Stimulated activated CD4-positive, alpha-beta T cell treated with anti-CD3 and anti-CD28 coated beads, Interleukin-4, amount 100 ng/mL, for 1 hour (primary cell): ENCODE data around the gene CHD5.

Experiments
- DNase-seq: peaks from one replicate; pipeline ENCODE4 v3.0.0-alpha.2; 2020

CHD5 gene

DNA sequence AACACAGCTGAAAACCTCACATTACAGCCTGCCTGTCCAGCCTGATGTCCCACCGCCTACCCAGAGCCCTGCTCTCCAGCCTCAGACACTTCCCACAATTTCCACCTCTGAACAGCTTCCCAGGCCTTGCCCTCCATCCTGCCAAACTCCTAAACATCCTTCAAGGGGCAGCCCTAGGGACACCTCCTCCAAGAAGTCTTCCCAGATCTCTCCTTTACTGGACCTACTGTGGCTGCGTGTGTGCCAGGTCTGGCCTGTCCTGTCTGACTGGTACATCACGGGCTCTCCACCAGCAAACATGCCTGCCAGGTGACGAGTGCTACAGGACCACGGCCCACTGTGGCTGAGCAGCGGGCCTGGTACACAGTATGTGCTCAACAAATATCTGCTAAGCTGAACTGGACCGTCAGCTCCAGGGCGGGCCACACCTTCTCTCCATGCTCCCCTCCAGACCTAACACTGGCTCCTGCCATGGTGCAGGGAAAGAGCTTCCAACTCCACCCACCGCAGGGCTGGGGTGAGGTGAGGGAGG is 28.8 kb downstream of the CHD5 start:
- DNase-seq, result no peak

DNA sequence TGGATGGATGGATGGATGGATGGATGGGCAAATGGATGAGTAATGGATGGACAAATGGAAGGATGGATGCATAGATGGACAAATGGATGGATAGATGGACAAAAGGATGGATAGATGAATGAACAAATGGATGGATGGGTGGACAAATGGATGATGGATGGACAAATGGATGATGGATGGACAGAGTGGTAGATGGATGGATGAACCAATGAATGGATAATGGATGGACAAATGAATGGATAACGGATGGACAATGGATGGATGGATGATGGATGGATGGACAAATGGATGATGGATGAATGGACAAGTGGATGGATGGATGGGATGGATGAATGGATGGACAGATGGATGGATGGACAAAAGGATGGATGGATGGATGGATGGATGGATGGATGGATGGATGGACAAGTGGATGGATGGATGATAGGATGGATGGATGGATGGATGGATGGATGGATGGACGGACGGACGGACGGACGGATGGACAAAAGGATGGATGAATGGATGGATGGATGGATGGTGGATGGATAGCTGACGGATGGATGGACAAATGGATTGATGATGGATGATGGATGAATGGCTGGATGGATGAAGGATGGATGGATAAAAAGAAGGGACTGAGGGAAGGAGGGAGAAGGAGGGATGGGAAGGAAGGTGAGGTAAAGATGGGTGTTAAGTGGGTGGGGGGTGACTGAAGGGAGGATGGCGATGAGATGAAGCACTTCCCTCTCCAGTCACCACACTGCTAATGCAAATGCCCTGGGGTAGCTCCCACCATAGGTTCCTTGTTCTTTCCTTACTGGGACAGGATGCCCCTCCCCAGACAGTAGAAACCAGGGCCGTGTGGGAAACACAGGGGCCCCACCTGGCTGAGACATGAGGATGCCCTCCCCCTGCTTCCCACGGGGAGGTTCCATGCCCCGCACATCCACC is 29.8 kb downstream of the CHD5 start:
- no peak for DNase-seq

DNA sequence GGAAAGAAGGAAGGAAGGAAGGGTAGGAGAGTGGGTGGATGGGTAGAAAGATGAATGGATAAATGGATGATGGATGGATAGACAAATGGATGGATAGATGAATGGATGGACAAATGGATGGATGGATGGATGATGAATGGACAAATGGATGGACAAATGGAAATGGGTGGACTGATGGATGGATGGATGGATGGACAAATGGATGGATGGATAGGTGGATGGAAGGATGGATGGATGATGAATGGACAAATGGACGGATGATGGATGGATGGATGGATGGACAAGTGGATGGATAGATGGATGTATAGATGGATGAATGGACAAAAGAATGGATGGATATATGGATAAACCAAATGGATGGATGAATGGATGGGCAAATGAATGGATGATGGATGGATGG is 30.5 kb downstream of the CHD5 start:
- no peak for DNase-seq

DNA sequence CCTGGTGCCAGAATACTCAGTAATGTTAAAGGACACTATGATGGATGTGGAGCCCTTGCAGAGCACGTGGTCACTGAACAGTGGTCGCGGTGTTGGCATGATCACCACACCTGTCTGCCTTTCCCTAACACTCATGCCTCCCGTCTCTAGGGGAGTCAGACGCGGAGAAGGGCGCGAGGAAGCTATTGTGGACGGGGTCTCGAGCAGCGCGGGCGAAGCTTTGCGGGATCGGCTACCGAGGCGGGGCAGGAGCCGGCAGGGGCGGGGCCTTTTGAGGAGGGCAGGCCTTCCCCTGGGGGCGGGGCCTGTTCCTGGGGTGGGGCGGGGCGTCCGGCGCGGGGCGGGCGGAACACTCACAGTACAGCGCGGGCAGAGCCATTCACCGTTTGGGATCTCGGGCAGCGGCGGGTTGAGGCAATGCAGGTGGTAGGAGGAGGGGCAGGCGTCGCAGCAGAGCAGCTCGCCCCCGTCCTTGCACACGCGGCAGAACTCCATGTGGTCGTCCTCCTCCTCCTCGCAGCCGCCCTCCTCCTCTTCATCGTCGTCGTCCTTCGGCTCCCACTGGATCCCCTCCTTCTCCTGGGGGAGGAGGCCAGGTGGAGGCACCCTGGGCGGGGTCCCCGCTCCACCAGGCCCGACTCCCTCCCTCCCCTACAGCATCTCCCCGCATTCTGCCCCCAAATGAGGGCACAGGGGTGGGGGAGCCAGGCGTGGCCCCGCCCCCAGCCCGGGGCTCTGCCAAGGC is 31.5 kb downstream of the CHD5 start:
- DNase-seq, result peak; percentile 74

DNA sequence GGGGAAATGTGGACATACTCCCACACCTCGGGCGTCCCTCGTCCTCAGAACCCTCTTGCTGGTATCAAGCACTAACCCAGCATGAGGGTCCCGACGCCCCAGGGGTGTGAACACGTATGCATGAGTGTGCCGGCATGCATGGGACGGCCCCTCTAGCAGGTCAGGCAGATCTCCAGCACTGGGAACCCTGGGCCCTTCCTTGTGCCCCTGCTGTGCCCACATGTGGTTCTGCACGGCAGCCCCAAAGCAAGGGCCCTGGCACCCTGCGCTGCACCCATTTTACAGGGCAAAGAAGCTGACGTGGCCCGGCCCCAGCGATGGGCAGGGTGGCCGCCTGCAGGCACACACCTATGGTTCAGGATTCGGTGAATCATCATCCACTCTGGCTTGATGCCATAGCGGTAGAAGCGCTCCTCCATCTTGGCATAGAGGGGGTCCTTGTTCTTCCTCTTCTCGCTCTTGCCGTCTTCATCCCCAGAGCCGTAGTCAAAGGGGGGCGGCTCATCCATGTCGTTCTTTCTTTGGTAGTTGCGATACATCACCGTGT is 34.2 kb downstream of the CHD5 start:
- no peak for DNase-seq

DNA sequence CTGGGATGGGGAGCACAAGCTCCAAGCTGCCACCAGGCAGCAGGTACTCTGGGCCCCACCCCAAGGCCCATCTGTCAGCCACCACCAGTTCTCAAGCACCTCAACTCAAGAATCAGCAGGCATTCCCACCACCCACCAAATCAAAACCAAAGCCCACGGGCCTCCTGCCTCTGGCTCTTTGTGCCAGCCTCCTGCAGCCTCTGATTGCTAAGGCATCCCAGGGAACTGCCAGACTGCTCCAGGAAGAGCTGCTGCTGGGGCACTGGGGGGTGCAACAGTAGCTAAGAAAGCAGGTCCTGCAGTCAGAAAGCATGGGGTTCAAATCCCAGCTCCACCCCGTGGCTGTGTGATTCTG is 34.7 kb downstream of the CHD5 start:
- DNase-seq, result no peak

DNA sequence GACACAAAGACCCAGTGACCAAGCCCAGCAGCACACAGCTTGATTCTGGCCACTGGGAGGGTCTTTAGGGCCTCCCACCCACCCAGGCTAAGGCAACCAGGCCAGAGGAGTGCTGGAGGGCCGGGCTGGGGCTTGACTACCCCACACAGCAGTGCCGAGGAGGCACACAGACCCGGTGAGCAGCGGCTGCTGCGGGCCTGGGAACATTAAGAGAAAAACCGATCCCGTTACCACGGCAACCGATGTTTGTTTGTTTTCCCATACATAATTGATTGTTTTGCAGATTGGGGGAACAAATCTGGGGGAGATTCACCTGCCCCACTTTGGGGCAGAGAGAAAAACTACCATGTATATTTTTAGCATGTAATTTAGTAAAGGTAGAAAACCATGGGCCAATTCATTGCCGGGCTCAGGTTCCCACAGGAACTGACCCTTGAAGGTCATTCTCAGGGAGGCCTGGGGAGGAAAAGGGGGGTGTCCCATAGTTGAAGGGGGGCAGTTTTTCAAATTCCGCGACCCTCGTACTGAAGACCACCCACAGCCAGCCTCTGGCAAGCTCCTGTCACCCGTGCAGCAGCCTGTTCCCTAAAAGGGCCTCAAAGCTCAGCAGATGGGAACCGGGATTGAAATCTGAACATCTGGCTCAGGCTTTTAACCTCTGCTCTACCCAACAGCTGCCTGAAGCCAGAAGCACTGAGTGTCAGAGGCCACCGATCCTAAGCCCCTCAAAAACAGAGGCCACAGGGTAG is 35.3 kb downstream of the CHD5 start:
- no peak for DNase-seq

DNA sequence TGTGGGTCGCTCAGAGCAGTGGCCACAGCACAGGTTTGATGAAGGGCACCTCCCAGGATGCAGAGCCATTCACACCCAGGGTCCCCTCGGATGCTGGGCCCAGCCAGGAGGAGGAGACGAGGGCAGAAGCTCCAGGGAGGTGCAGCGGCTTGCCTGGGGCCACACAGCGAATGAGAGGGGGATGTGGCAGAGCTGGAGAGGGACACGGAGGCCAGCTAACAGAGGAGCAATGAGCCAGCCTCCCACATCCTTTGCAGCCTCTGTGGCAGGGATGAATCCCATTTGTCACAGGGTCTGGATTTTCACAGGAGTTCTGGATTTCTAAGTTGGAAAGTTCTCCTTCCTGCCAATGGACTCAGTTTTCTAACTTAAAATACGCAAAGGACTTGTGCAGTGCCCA is 35.9 kb downstream of the CHD5 start:
- no peak for DNase-seq

DNA sequence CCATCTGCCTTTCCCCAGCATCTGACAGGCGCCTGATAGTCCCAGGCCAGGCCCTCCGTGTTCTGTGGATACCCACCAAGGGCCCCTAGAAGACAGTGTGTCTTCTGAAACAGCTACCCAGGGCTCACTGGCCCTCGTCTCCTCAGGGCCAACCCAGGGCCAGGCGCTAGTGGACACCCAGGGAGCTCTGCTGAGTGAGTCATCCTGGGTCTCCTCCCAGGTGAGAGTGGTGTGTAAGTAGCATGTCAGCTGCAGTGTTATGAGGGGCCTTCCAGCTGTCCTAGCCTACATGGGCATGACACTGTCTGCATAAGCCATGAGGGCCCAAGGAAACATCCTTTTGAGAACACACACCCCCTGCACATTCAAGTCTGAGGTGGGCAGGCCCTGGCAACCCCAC is 36.7 kb downstream of the CHD5 start:
- DNase-seq, result no peak

DNA sequence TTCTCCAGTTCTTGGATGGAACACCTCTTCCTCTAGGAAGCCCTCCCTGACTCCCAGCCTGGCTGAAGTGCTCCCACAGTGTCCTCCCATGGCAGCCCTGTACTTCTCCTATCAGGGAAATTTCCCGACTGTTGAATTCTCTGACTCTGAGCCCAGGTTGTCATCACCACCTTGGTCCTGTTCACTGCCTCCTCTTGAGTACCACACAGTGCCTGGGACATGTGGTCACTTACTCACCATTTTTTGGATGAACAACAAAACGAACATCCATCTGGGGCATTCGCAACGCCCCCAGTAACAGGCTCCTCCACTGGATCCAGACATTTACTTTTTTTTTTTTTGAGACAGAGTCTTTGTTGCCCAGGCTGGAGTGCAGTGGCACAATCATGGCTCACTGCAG is 37.4 kb downstream of the CHD5 start:
- no peak for DNase-seq

DNA sequence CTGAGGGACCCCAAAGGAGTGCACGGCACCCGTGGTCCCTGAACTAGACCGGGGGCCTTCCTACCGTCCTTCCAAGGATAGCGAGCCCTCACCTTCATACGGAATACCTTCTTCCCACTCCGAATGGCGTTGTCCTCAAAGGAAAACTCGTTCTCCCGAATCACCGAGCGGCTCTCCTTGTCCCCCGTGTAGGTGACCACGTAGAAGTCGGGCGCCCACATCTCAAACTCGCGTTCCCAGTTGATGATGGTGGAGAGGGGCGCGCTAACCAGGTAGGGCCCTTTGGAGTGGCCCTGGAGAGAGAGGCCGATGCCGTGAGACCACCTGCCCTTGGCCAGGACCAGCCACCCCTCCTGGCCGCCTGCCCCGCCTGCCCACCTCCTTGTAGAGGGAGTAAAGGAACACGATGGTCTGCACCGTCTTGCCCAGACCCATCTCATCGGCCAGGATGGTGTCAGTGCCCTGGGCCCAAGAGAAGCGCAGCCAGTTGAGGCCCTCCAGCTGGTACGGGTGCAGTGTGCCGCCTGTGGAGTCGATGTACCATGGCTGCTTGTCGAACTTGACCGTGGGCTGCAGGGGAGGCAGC is 38.0 kb downstream of the CHD5 start:
- no peak for DNase-seq

DNA sequence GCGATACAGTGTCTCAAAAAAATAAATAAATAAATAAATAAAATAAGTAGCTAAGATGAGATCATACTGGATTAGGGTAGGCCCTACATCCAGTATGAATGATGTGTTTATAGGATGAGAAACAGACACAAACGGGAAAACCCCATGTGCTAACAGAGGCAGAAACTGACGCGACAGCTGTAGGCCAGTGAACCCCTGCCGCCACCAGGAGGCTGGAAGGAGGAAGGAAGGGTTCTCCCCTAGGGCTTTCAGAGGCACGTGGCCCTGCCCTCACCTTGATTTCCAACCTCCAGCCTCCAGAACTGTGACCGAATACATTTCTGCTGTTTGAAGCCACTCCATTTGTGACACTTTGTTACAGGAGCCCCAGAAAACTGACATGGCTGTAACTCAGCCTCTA is 38.5 kb downstream of the CHD5 start:
- peak; percentile 23 for DNase-seq

DNA sequence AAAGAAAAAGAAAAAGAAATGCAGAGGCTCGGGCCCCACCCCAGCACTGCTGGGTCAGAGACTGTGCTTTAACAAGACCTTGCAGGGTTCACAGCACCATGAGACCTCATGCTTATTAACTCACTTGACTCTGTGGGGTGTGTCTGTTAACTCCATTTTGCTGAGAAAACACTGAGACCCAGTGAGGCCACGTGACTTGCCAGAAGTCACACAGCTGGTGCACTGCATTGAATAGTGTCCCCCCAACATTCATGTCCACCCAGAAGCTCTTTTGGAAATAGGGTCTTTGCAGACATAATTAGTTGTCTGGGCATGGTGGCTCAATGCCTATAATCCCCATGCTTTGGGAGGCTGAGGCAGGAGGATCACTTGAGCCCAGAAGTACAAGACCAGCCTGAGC is 39.7 kb downstream of the CHD5 start:
- no peak for DNase-seq

DNA sequence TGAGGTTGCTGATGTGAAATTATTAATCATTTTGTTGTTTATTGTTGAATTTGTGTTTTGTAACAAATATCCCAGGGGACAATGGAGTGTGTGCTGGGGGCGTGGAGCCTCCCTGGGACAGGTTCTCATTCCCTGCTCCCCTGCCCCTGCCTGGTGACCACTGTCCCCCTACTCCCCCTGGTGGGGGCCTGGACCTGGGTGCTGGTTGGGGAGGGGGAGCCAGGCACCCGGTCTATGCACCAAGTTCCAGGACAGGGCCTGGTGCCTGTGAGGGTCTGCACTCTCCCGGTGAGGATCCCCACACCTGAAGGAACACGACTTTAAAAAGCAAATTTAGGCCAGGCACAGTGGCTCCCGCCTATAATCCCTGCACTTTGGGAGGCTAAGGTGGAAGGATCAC is 42.4 kb downstream of the CHD5 start:
- DNase-seq, result no peak

DNA sequence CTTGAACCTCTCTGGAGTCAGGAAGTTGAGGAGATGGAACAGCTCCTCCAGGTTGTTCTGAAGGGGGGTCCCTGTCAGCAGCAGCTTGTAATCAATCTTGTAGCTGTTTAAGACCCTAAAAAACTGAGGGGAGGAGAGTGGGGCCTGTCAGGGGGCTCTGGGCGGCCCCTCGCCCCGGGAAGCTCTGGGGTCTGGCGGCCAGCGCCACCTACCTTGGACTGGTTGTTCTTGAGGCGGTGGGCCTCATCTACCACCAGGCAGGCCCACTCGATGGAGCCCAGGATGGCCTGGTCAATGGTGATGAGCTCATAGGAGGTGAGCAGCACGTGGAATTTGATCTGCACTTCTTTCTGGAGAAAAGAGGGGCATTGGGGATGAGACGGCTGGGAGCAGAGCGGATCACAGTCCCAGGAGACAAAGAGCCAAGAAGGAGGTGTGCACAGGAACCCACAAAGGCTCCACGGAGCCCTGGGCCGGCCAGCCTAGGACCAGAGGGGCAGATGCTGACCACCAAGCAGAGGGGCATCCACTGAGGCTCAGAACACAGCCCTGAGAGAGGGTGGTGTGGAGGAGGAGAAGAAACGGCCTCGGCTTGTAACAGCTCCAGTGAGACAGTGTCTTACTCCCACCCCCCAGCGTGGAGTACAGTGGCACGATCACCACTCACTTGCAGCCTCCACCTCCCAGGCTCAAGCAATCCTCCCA is 43.5 kb downstream of the CHD5 start:
- DNase-seq, result no peak

DNA sequence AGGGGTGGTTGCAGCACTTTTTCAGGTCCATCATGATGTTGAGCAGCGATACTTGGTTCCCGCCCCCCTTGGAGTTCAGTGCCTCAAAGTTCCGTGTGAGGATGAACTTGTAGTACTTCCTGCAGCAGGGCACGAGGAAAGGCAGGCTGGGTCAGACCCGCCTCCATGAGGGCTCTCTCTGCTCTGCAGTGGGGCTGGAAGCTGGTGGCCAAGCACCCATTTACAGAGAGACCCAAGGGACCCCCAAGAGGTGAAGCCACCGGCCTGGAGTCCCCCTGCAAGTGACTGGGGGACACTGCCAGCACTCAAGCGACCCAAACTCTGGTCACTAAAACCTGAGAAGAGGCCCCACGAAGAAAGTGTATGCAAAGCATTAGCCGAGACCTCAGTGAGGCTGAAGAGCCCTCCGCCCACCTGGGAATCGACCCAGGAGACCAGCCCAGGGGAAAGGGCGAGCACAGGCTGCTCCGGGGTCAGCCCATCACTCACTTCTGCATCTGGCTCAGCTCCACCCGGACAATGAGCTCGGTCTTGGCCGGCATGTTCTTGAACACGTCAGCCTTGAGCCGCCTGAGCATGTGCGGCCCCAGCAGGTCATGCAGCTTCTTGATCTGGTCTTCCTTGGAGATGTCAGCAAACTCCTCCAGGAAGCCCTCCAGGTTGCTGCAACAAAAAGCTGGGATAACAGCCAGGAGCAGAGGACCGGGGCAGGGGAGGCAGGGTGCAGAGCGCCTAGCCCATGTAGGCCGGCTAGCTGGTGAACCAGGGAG is 45.2 kb downstream of the CHD5 start:
- no peak for DNase-seq

DNA sequence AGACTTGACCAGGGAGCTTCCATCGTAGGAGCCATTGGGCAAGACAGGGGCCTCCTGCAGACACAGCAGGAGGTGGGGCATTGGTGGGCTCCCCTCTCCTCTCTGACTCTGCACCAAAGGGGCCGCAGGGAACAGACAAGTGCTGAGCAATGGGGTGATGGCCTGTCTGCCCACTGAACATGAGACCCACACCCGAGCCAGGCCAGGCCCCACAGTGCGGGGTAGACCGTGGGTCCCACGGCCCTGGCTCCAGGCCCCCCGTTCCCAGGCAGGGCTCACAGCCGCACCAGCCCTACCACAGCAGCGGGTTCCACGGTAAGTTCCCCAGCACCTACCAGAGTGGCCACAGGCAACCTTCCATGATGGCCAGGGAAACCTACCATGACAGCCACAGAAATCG is 45.9 kb downstream of the CHD5 start:
- no peak for DNase-seq

DNA sequence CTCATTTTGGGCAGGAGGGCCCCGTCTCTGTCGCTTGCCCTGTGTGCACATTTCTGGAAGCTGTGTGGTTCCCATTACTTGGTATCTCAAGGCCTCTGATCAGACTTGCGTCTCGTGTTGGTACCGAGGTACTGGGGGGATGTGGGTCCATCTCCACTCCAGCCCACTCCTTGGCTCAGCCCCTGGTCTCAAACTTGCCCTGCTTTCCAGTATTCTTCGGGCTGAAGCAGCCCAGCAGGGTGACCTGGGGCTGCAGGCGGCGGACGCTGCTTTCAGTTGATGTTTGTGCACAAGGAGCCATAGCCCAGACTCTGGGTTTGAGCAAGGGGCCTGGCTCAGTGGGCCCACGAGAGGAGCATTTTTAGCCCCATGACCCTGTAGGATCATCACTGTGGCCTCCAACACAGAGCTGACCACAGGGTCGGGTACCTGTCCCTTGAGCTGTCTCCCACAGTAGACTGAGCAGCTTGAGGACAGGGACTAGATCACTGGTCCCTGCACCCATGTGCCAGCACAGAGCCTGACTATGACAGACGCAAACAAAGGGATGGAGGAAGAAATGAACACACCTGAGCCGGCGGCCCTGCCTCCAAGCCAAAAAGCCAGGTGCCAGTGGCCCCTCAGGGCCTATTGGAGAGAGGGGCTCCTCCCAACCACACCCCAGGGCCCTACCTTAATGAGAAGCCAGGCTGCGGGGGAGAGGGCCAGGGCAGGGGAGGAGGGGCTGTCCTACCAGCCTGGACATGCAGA is 46.8 kb downstream of the CHD5 start:
- no peak for DNase-seq

DNA sequence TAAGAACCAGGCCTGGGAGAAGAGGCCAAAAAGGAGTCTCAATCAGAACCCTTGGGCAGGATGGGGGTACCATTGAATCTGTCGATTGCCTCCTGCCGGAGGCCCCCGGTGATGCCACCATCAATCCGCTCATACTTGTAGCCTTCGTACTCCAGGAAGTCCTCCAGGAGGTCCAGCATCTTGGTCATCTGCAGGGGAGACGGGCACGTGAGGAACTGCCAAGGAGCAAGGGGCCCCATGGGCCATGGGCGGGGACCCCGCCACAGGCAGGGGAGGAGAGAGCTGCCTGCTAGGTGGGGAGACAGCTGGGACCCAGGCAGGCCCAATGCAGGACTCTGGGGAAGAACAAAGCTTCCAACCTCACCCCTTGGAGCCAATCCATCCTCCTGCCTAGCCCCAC is 48.6 kb downstream of the CHD5 start:
- no peak for DNase-seq

DNA sequence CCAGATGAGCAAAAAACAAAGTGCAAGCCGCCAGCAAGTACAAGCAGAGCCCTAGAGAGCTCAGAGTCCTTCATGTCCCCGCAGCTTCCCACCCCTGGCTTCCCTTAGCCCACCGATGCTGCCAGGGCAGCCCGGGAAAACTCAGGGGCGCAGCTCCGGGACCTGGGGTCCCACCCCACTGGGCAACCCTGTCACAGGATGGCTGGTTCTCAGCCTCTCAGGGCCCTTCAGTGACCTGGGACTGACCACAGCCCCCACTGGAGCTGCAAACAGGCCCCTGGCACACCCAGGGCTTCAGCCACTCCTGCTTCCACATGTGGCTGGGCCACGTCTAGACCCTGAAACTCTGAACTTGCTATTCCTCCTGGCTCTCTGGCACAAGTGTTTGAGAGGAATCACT is 49.5 kb downstream of the CHD5 start:
- DNase-seq, result no peak

DNA sequence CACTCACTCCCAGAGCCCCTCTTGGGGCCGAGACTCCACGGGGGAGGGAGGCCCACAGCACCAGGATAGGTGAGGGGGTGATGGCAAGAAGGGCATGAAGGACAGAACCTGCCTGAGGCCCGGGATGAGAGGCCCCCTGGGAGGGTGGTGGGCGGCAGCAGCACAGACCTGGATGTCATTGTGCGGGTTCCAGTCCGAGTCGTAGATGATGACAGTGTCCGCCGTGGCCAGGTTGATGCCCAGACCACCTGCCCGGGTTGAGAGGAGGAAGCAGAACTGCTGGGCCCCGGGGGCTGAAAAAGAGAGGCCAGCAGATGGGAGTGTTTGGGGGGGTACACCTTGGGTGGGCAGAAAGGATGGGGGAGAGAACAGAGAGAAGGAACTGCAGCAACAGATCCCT is 50.1 kb downstream of the CHD5 start:
- DNase-seq, result no peak
